ENCODE measurements around the gene SELENOK. TPM values are rescaled to one million over a fixed set of nuclear protein-coding genes. Genes with fewer than 3 reads are reported as not detected.

Gene SELENOK
- total and polyA plus RNA-seq, 2 of the 13 experiments (the other 11 are each of a cell fraction or from before 2014, with no cell fraction given), result 67.0 to 81.0 TPM

- TF ChIP-seq ZNF143 (CRISPR knock-in tag; IDR thresholded peaks at IDR 0.05) (no peak; the same call in 1 of the 2 replicates), HINFP (CRISPR knock-in tag; IDR thresholded peaks at IDR 0.05; ENCODE audit: low read depth) (no peak), ZNF24 (IDR thresholded peaks at IDR 0.05) (peak; percentile 46; the same call in 1 of the 2 replicates), ZNF296 (CRISPR knock-in tag; conservative IDR thresholded peaks at IDR 0.05) (no peak), PHF5A (CRISPR knock-in tag; IDR thresholded peaks at IDR 0.05; ENCODE audit: low read depth, unreplicated experiment) (no peak), NFYB (CRISPR knock-in tag; IDR thresholded peaks at IDR 0.05) (no peak; the same call in 1 of the 2 replicates), MIER3 (CRISPR knock-in tag; IDR thresholded peaks at IDR 0.05; ENCODE audit: borderline replicate concordance) (0 out of 2 replicates have a peak, but pooled peaks have one; percentile 14), ZFP36L1 (CRISPR knock-in tag; IDR thresholded peaks at IDR 0.05) (0 out of 2 replicates have a peak, but pooled peaks have one; percentile 13), MYC (CRISPR knock-in tag; IDR thresholded peaks at IDR 0.05; ENCODE audit: borderline replicate concordance) (no peak), ZNF335 (CRISPR knock-in tag; IDR thresholded peaks at IDR 0.05) (peak; percentile 5; the same call in 1 of the 2 replicates), FOSL2 (CRISPR knock-in tag; IDR thresholded peaks at IDR 0.05) (no peak; the same call in 1 of the 2 replicates), SMAD9 (CRISPR knock-in tag; IDR thresholded peaks at IDR 0.05) (no peak), MAFF (IDR thresholded peaks at IDR 0.05; ENCODE audit: low read depth, low read length) (no peak), ZBTB21 (CRISPR knock-in tag; IDR thresholded peaks at IDR 0.05) (no peak), CCDC6 (CRISPR knock-in tag; IDR thresholded peaks at IDR 0.05) (no peak), HES4 (CRISPR knock-in tag; IDR thresholded peaks at IDR 0.05; ENCODE audit: borderline replicate concordance) (peak; percentile 70), SOX13 (IDR thresholded peaks at IDR 0.05) (0 out of 2 replicates have a peak, but pooled peaks have one; percentile 10), SOX13 (CRISPR knock-in tag; conservative IDR thresholded peaks at IDR 0.05 in 1 of 2, IDR thresholded peaks at IDR 0.05 in 1 of 2) (peak in 1 of 2 experiments; percentile 64; a peak in 1 of 4 replicates), ZNF629 (CRISPR knock-in tag; conservative IDR thresholded peaks at IDR 0.05) (peak; percentile 75), MBNL3 (CRISPR knock-in tag; conservative IDR thresholded peaks at IDR 0.05) (no peak), ZNF615 (CRISPR knock-in tag; IDR thresholded peaks at IDR 0.05; ENCODE audit: borderline replicate concordance) (no peak), ZNF788 (CRISPR knock-in tag; IDR thresholded peaks at IDR 0.05; ENCODE audit: borderline replicate concordance) (no peak)
- TF ChIP-seq, protein P1, sequence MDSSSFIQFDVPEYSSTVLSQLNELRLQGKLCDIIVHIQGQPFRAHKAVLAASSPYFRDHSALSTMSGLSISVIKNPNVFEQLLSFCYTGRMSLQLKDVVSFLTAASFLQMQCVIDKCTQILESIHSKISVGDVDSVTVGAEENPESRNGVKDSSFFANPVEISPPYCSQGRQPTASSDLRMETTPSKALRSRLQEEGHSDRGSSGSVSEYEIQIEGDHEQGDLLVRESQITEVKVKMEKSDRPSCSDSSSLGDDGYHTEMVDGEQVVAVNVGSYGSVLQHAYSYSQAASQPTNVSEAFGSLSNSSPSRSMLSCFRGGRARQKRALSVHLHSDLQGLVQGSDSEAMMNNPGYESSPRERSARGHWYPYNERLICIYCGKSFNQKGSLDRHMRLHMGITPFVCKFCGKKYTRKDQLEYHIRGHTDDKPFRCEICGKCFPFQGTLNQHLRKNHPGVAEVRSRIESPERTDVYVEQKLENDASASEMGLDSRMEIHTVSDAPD (CRISPR knock-in tag; IDR thresholded peaks at IDR 0.05), result no peak
- TF ChIP-seq, protein P2, sequence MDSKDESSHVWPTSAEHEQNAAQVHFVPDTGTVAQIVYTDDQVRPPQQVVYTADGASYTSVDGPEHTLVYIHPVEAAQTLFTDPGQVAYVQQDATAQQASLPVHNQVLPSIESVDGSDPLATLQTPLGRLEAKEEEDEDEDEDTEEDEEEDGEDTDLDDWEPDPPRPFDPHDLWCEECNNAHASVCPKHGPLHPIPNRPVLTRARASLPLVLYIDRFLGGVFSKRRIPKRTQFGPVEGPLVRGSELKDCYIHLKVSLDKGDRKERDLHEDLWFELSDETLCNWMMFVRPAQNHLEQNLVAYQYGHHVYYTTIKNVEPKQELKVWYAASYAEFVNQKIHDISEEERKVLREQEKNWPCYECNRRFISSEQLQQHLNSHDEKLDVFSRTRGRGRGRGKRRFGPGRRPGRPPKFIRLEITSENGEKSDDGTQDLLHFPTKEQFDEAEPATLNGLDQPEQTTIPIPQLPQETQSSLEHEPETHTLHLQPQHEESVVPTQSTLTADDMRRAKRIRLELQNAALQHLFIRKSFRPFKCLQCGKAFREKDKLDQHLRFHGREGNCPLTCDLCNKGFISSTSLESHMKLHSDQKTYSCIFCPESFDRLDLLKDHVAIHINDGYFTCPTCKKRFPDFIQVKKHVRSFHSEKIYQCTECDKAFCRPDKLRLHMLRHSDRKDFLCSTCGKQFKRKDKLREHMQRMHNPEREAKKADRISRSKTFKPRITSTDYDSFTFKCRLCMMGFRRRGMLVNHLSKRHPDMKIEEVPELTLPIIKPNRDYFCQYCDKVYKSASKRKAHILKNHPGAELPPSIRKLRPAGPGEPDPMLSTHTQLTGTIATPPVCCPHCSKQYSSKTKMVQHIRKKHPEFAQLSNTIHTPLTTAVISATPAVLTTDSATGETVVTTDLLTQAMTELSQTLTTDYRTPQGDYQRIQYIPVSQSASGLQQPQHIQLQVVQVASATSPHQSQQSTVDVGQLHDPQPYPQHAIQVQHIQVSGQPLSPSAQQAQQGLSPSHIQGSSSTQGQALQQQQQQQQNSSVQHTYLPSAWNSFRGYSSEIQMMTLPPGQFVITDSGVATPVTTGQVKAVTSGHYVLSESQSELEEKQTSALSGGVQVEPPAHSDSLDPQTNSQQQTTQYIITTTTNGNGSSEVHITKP (CRISPR knock-in tag; IDR thresholded peaks at IDR 0.05; ENCODE audit: low read depth), result no peak; the same call in 1 of the 2 replicates
Measured at GRCh38 chr3:53843195-53844177, 48.2 kb downstream of the SELENOK start (continued).
